ENCODE measurements around the gene ARNT2.

GRCh38 chr15:80480909-80481308 is 76.7 kb downstream of the ARNT2 start:
- TF ChIP-seq, protein P1, sequence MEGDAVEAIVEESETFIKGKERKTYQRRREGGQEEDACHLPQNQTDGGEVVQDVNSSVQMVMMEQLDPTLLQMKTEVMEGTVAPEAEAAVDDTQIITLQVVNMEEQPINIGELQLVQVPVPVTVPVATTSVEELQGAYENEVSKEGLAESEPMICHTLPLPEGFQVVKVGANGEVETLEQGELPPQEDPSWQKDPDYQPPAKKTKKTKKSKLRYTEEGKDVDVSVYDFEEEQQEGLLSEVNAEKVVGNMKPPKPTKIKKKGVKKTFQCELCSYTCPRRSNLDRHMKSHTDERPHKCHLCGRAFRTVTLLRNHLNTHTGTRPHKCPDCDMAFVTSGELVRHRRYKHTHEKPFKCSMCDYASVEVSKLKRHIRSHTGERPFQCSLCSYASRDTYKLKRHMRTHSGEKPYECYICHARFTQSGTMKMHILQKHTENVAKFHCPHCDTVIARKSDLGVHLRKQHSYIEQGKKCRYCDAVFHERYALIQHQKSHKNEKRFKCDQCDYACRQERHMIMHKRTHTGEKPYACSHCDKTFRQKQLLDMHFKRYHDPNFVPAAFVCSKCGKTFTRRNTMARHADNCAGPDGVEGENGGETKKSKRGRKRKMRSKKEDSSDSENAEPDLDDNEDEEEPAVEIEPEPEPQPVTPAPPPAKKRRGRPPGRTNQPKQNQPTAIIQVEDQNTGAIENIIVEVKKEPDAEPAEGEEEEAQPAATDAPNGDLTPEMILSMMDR (IDR thresholded peaks at IDR 0.05): no peak
- TF ChIP-seq POLR2A (IDR thresholded peaks at IDR 0.05): no peak
